Naive thymus-derived CD4-positive, alpha-beta T cell (primary cell): ENCODE measurements around the gene TMC8. TPM values are rescaled to one million over a fixed set of nuclear protein-coding genes. Genes with fewer than 3 reads are reported as not detected.
A peak's percentile ranks its signal among the peaks of the same experiment; 100 is the strongest.

Experiments
- ATAC-seq: fragments of 150-1000 bp; cut with Tn5 transposase; 2 replicates; pipeline ENCODE4 v1.10.0; 2021; ENCODE audit warnings: mild to moderate bottlenecking, moderate library complexity
- CTCF ChIA-PET: fragments of 350-600 bp; sonication (Branson Sonifier 250); formaldehyde crosslinking; loops from one replicate; lab custom pipeline; 2021; ENCODE audit warnings: antibody characterized with exemption; lab: Charles Lee
- POLR2A ChIA-PET: fragments of 350-600 bp; sonication (Branson Sonifier 250); formaldehyde crosslinking; loops from one replicate; lab custom pipeline; 2021; ENCODE audit warnings: antibody characterized with exemption, inconsistent platforms; lab: Charles Lee
- DNase-seq, 9 donors: peaks; one replicate each; pipeline versions ENCODE4 v3.0.0 to v3.0.0-alpha.2; 2020 to 2022; ENCODE audit warnings: mixed read lengths in 1 of 9
- H3K27ac ChIP-seq: one replicate; pipeline ENCODE4 v1.7.0; 2013; ENCODE audit warnings: mild to moderate bottlenecking, low read depth, low read length, moderate library complexity
- H3K27me3 ChIP-seq, 2 donors: one replicate each; pipeline ENCODE4 v1.7.0; 2013; ENCODE audit warnings: low read length in 2 of 2, mild to moderate bottlenecking in 2 of 2, moderate library complexity in 2 of 2; ENCODE audit not compliant: control insufficient read depth in 2 of 2, insufficient read depth in 2 of 2
- H3K36me3 ChIP-seq, 3 experiments: 1 replicate in 2 of 3; 2 replicates in 1 of 3; pipeline ENCODE4 v1.7.0; 2013; ENCODE audit warnings: low read length in 3 of 3, mild to moderate bottlenecking in 3 of 3, moderate library complexity in 1 of 3; ENCODE audit not compliant: insufficient read depth in 3 of 3, control insufficient read depth in 2 of 3
- H3K4me1 ChIP-seq, 2 donors: one replicate each; pipeline ENCODE4 v1.7.0; 2013; ENCODE audit warnings: low read length in 2 of 2, mild to moderate bottlenecking in 2 of 2, moderate library complexity in 1 of 2; ENCODE audit not compliant: control insufficient read depth in 2 of 2, insufficient read depth in 2 of 2
- H3K4me3 ChIP-seq: 2 replicates; pipeline ENCODE4 v1.7.0; 2013; ENCODE audit warnings: mild to moderate bottlenecking, low read length
- H3K9me3 ChIP-seq, 3 experiments: 1 replicate in 2 of 3; 2 replicates in 1 of 3; pipeline ENCODE4 v1.7.0; 2013; ENCODE audit warnings: low read length in 3 of 3; ENCODE audit not compliant: control insufficient read depth in 2 of 3
- H3K27ac Mint-ChIP-seq, 9 donors: one replicate each; pipeline ENCODE4 v1.8.0; 2020 to 2022; ENCODE audit warnings: mixed read lengths in 9 of 9, mild to moderate bottlenecking in 8 of 9, moderate library complexity in 5 of 9, inconsistent platforms in 2 of 9
- H3K27me3 Mint-ChIP-seq, 5 donors: one replicate each; pipeline ENCODE4 v1.8.0; 2021 to 2022; ENCODE audit warnings: mixed read lengths in 5 of 5, mild to moderate bottlenecking in 1 of 5
- H3K36me3 Mint-ChIP-seq, 5 donors: one replicate each; pipeline ENCODE4 v1.8.0; 2020 to 2022; ENCODE audit warnings: mixed read lengths in 5 of 5, mild to moderate bottlenecking in 3 of 5, inconsistent platforms in 1 of 5
- H3K4me1 Mint-ChIP-seq, 7 donors: one replicate each; pipeline ENCODE4 v1.8.0; 2020 to 2022; ENCODE audit warnings: mixed read lengths in 7 of 7, mild to moderate bottlenecking in 3 of 7, inconsistent platforms in 1 of 7
- H3K4me3 Mint-ChIP-seq, 10 donors: one replicate each; pipeline ENCODE4 v1.8.0; 2020 to 2022; ENCODE audit warnings: mild to moderate bottlenecking in 10 of 10, mixed read lengths in 10 of 10, moderate library complexity in 6 of 10, inconsistent platforms in 2 of 10
- H3K9me3 Mint-ChIP-seq, 11 donors: one replicate each; pipeline ENCODE4 v1.8.0; 2020 to 2022; ENCODE audit warnings: mixed read lengths in 11 of 11, mild to moderate bottlenecking in 4 of 11, inconsistent platforms in 1 of 11, moderate library complexity in 1 of 11
- intact Hi-C, 2 donors: fragments of 100-400 bp; cut with micrococcal nuclease; formaldehyde crosslinking; loops; one replicate each; pipeline ENCODE4 v1.15.1; 2023
- polyA plus RNA-seq, 2 donors: library from polyadenylated mRNA; unstranded; fragments of 300-500 nt; fragmentation: Illumina TruSeq; gene quantifications; one replicate each; pipeline ENCODE4 v1.2.3, GENCODE V29; 2021
- total RNA-seq, 6 experiments: library from RNA in 5 of 6; stranded (reverse) in 5 of 6; gene quantifications; 1 replicate in 5 of 6; 2 replicates in 1 of 6; pipeline ENCODE4 v1.2.3 and lab custom pipeline; 2021 to 2026

The TMC8 gene
- total and polyA plus RNA-seq, 7 experiments from 2014 or later, result 94.4 to 593 (median 492) TPM

DNA sequence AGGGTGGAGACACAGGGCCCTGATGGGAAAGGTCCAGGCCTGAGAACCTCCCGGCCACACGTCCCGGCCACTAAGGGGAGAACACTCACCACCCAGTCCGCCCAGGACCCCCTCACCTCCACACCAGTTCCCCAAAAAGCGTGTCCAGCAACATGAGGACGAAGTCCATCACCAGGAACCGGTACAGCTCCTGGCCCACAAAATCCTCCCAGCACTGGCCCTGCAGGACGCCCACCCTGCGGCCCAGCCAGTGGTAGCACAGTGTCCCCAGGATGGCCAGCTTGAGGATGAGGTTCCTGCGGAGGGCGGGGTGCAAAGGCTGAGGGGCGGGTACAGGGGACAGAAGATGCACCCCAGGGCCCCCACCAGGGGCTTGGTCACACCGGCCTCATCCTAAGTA, 10.0 kb upstream of the TMC8 start:
- peaks cover 53 to 67% of the 10 kb centered on the region in 2 donors for H3K4me1 ChIP-seq
- peak overlapping the region; percentile 77 for H3K27ac ChIP-seq
- no peak for ATAC-seq
- H3K9me3 ChIP-seq, result no peaks in the 10 kb centered on the region
- peak overlapping the region; percentile 84 to 99 (median 88) for H3K4me3 Mint-ChIP-seq
- no peaks in the 10 kb centered on the region for H3K27me3 Mint-ChIP-seq
- intact Hi-C loops, result loop anchor here in 1 of 2 donors (10.0 kb wide), 1 partner anchor 746 kb away; no protein-coding TSS in a partner anchor
- H3K9me3 Mint-ChIP-seq, result peaks cover 0 to 8% (median 0%) of the 10 kb centered on the region in 11 donors
- H3K27me3 ChIP-seq, result no peaks in the 10 kb centered on the region
- DNase-seq, result no peak
- H3K4me3 ChIP-seq, result peak overlapping the region; percentile 46
- peaks cover 30 to 68% (median 52%) of the 10 kb centered on the region in 7 donors for H3K4me1 Mint-ChIP-seq
- CTCF ChIA-PET, result interaction anchor here (0.7 to 5.8 kb wide), 2 partner anchors 10 to 15 kb away, joined by 3 to 59 read pairs; partner anchors contain the start of gene TMC8
- H3K36me3 Mint-ChIP-seq, result peaks cover 4 to 42% (median 13%) of the 10 kb centered on the region in 5 donors
- H3K36me3 ChIP-seq, result peaks cover 23 to 84% (median 30%) of the 10 kb centered on the region in 3 experiments
- H3K27ac Mint-ChIP-seq, result peak overlapping the region in 8 of 9 donors; percentile 33 to 99 (median 84)
- POLR2A ChIA-PET, result interaction anchor here (0.6 to 27.3 kb wide), 9 partner anchors 9 to 676 kb away, joined by 3 to 898 read pairs (median 4); partner anchors contain the start of genes C17orf99, TMC6 and TMC8

DNA sequence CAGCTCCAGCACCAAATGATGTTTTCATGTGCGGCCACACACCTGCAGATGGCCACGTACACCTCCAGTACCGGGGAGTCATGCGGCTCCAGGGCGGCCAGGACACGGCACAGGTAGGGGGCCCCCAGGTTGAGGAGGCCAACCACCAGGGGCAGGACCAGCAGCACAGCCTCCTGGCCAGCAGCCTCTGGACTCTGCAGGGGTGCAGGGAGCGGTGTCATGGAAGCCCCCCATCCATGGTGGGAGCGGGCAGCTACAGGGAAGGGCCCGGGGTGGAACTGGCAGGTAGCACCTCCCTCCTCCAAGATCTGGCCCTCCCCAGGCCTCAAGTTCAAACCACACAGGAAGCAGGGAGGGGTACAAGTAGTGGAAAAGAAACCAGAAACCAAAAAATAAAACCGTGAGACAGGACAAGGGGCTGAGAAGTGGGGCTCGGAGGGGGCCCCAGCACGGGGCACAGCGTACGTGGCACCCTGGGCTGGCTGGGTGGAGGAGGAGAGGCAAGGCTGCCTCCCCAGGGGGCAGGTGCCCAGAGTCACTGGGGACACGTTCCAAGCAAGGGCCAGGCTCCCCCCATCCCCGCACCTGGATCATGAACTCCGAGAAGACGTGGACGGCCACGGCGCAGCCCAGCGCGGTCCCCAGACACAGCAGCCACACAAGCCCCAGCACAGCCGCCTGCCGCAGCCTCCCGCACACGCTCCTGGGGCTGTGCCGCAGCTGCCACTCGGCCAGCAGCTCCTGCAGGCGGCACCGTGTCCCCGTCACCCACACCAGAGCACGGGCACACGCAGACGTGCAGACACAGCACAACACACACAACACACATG, 9.4 kb upstream of the TMC8 start:
- ChIA-PET POLR2A (interaction anchor here (0.6 to 27.3 kb wide), 12 partner anchors 10 to 680 kb away, joined by 3 to 898 read pairs (median 3); partner anchors contain the start of genes C17orf99, TMC6, TMC8 and TNRC6C), CTCF (interaction anchor here (0.7 to 5.8 kb wide), 3 partner anchors 10 to 130 kb away, joined by 3 to 59 read pairs (median 4); partner anchors contain the start of gene TMC8)
- no peaks in the 10 kb centered on the region for H3K27me3 ChIP-seq
- peaks cover 30 to 68% (median 55%) of the 10 kb centered on the region in 7 donors for H3K4me1 Mint-ChIP-seq
- H3K4me3 ChIP-seq, result peak overlapping the region; percentile 46
- DNase-seq, result peak in 8 of 9 donors; percentile 57 to 88 (median 79)
- H3K36me3 ChIP-seq, result peaks cover 23 to 78% (median 30%) of the 10 kb centered on the region in 3 experiments
- peak; percentile 61 for ATAC-seq
- no peaks in the 10 kb centered on the region for H3K9me3 ChIP-seq
- peaks cover 60 to 74% of the 10 kb centered on the region in 2 donors for H3K4me1 ChIP-seq
- H3K27ac ChIP-seq, result peak overlapping the region; percentile 77
- intact Hi-C loops, result loop anchor here (1.0 to 10.0 kb wide), 3 partner anchors 9 to 746 kb away; partner anchors contain the start of gene TMC8 (in 2 of the 2)
- H3K4me3 Mint-ChIP-seq, result peak overlapping the region; percentile 84 to 99 (median 88)
- peaks cover 0 to 8% (median 0%) of the 10 kb centered on the region in 11 donors for H3K9me3 Mint-ChIP-seq
- peaks cover 4 to 47% (median 13%) of the 10 kb centered on the region in 5 donors for H3K36me3 Mint-ChIP-seq
- H3K27ac Mint-ChIP-seq, result peak overlapping the region; percentile 80 to 99 (median 92)
- no peaks in the 10 kb centered on the region for H3K27me3 Mint-ChIP-seq

DNA sequence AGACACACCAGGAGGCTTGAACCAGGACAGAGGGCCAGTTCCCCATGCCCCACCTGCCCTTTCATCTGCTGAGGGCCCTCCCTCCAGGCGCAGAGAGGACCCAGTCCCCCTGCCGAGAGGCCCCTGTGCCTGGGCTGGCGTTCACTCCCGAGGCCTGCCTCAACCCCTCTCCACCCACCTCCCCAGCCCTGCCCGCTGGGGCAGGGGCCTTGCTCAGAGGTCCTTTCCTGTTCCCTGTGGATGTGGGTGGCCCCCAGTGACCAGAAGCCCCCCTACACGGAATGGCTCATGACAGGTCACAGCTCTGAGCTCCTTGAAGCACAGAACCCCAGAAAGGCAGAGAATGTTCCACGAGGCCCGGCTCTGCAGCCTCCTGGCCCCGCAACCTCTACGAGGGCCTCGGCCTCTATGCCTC, 8.8 kb upstream of the TMC8 start:
- Mint-ChIP-seq H3K4me3 (peak overlapping the region; percentile 84 to 99 (median 88)), H3K4me1 (peaks cover 30 to 72% (median 57%) of the 10 kb centered on the region in 7 donors), H3K27me3 (no peaks in the 10 kb centered on the region), H3K27ac (peak overlapping the region; percentile 72 to 99 (median 92)), H3K9me3 (peaks cover 0 to 8% (median 0%) of the 10 kb centered on the region in 11 donors), H3K36me3 (peaks cover 4 to 48% (median 16%) of the 10 kb centered on the region in 5 donors)
- ChIA-PET POLR2A (interaction anchor here (1.1 to 27.3 kb wide), 8 partner anchors 11 to 681 kb away, joined by 3 to 898 read pairs (median 4); partner anchors contain the start of genes C17orf99, TMC6, TMC8 and TNRC6C), CTCF (interaction anchor here (1.2 to 5.8 kb wide), 3 partner anchors 8 to 130 kb away, joined by 4 to 59 read pairs (median 4); no protein-coding TSS in a partner anchor)
- Histone ChIP-seq H3K9me3 (no peaks in the 10 kb centered on the region), H3K36me3 (peaks cover 23 to 72% (median 29%) of the 10 kb centered on the region in 3 experiments), H3K4me1 (peaks cover 66 to 79% of the 10 kb centered on the region in 2 donors), H3K27ac (peak overlapping the region; percentile 77), H3K4me3 (peak overlapping the region; percentile 46), H3K27me3 (no peaks in the 10 kb centered on the region)
- intact Hi-C loops, result loop anchor here (1.0 to 10.0 kb wide), 3 partner anchors 8 to 747 kb away; partner anchors contain the start of gene TMC8 (in 2 of the 2)
- peak in 2 of 9 donors; percentile 30 to 47 for DNase-seq
- peak; percentile 4 for ATAC-seq

DNA sequence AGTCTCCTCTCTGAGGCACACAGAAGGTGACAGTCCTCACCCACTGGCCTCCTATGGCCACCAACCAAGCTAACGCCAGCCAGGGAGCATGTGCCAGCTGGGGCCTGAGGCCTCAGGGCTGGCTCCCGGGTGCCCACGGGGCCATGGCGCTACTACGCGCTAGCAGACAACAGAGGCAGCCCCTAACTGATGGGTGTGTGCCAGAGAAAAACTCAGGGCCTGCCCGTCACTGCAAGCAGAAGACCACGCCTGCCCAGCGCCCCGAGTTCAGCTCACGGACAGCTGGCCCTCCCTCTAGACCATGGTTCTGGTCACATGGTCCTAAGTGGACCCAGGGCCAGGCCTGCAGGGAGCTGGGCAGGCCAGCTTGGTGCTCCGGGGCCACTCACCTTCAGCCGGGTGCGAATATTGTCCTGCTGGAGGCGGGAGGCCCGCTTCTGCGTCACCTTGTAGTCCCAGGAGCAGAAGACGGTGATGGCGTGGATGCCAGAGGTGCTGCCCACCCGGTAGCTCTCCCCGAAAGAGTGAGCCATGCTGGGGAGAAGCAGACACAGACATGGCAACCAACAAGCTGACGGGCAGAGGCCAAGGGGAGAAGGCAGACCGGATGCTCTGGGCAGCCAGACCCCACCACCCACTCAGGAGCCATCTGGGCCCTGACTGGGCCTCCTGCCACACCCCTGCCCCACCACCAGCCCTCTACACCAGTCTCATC, 8.2 kb upstream of the TMC8 start:
- no peak for ATAC-seq
- peaks cover 23 to 70% (median 25%) of the 10 kb centered on the region in 3 experiments for H3K36me3 ChIP-seq
- H3K27ac ChIP-seq, result peak overlapping the region; percentile 77
- peaks cover 30 to 73% (median 58%) of the 10 kb centered on the region in 7 donors for H3K4me1 Mint-ChIP-seq
- peaks cover 0 to 8% (median 0%) of the 10 kb centered on the region in 11 donors for H3K9me3 Mint-ChIP-seq
- no peaks in the 10 kb centered on the region for H3K27me3 Mint-ChIP-seq
- POLR2A ChIA-PET, result interaction anchor here (1.0 to 27.3 kb wide), 8 partner anchors 11 to 681 kb away, joined by 3 to 898 read pairs (median 3); partner anchors contain the start of genes C17orf99, TMC6, TMC8 and TNRC6C
- H3K4me1 ChIP-seq, result peaks cover 68 to 77% of the 10 kb centered on the region in 2 donors
- H3K9me3 ChIP-seq, result no peaks in the 10 kb centered on the region
- H3K4me3 ChIP-seq, result peak overlapping the region; percentile 46
- H3K36me3 Mint-ChIP-seq, result peaks cover 4 to 49% (median 18%) of the 10 kb centered on the region in 5 donors
- CTCF ChIA-PET, result interaction anchor here (1.2 to 5.8 kb wide), 3 partner anchors 9 to 129 kb away, joined by 4 to 59 read pairs (median 4); no protein-coding TSS in a partner anchor
- H3K27me3 ChIP-seq, result no peaks in the 10 kb centered on the region
- H3K27ac Mint-ChIP-seq, result peak overlapping the region; percentile 89 to 99 (median 92)
- intact Hi-C loops, result loop anchor here in 1 of 2 donors (10.0 kb wide), 1 partner anchor 748 kb away; no protein-coding TSS in a partner anchor
- peak overlapping the region; percentile 84 to 99 (median 88) for H3K4me3 Mint-ChIP-seq
- peak in 1 of 9 donors; percentile 31 for DNase-seq

DNA sequence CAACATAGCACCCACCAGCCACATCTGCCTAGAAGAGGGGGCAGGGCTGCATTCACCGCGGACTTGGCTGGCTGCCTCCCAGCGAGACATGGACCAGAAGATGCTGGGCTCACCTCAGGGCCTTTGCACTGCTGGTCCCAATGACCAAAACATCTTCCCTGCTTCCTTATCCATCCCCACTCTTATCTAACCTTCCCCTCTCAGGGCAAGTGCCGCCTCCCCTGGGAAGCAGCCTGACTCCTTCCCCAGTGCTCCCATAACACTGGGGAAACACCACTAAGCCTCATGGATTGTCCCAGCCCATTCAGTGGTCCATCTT, 7.7 kb upstream of the TMC8 start:
- ChIA-PET CTCF (interaction anchor here (1.2 to 5.8 kb wide), 3 partner anchors 9 to 129 kb away, joined by 4 to 59 read pairs (median 4); no protein-coding TSS in a partner anchor), POLR2A (interaction anchor here (1.0 to 27.3 kb wide), 6 partner anchors 12 to 682 kb away, joined by 3 to 898 read pairs (median 3); partner anchors contain the start of genes C17orf99, TMC6 and TMC8)
- peak overlapping the region; percentile 84 to 99 (median 92) for H3K27ac Mint-ChIP-seq
- no peaks in the 10 kb centered on the region for H3K27me3 Mint-ChIP-seq
- Histone ChIP-seq H3K27ac (peak overlapping the region; percentile 77), H3K4me3 (peak overlapping the region; percentile 46), H3K36me3 (peaks cover 22 to 70% (median 23%) of the 10 kb centered on the region in 3 experiments), H3K4me1 (peaks cover 68 to 72% of the 10 kb centered on the region in 2 donors), H3K9me3 (no peaks in the 10 kb centered on the region), H3K27me3 (no peaks in the 10 kb centered on the region)
- ATAC-seq (no peak), DNase-seq (peak in 1 of 9 donors; percentile 17)
- intact Hi-C loops, result loop anchor here in 1 of 2 donors (10.0 kb wide), 1 partner anchor 748 kb away; no protein-coding TSS in a partner anchor
- peaks cover 30 to 67% (median 58%) of the 10 kb centered on the region in 7 donors for H3K4me1 Mint-ChIP-seq
- peak overlapping the region; percentile 60 to 99 (median 88) for H3K4me3 Mint-ChIP-seq
- peaks cover 0 to 8% (median 0%) of the 10 kb centered on the region in 11 donors for H3K9me3 Mint-ChIP-seq
- peaks cover 4 to 50% (median 18%) of the 10 kb centered on the region in 5 donors for H3K36me3 Mint-ChIP-seq
